HL-60 (cell line): ENCODE measurements around the gene GPLD1.
A peak's percentile ranks its signal among the peaks of the same experiment; 100 is the strongest.
"Not testable (repeated sequence)": the region's sequence is repeated elsewhere in the genome, so short reads cannot be mapped to it uniquely, and the experiment has no call there.

Source experiments
- DNase-seq, 2 experiments: peaks; one replicate each; pipeline ENCODE4 v3.0.0-alpha.2; 2010 to 2020; ENCODE audit warnings: low read depth in 1 of 2, low spot score in 1 of 2
- H3K27ac ChIP-seq: fragments of 250-450 bp; sonication (Bioruptor Pico); replicated peaks from 2 replicates; pipeline ENCODE4 v1.5.1; 2020; ENCODE audit warnings: mild to moderate bottlenecking, moderate library complexity
- H3K27me3 ChIP-seq: fragments of 250-450 bp; sonication (Bioruptor Pico); 2 replicates; pipeline ENCODE4 v1.5.1; 2021; ENCODE audit warnings: mild to moderate bottlenecking, moderate library complexity; ENCODE audit not compliant: insufficient read depth, poor library complexity, severe bottlenecking
- H3K4me3 ChIP-seq: replicated peaks from 2 replicates; pipeline ENCODE4 v1.5.1; 2011; ENCODE audit warnings: mild to moderate bottlenecking, control low read depth, low read length; ENCODE audit not compliant: insufficient read depth
- GABPA ChIP-seq: IDR thresholded peaks from 2 replicates; pipeline ENCODE4 v1.6.1; 2012; ENCODE audit warnings: low read depth
- POLR2AphosphoS5 ChIP-seq: IDR thresholded peaks from 2 replicates; pipeline ENCODE4 v1.6.1; 2012; ENCODE audit warnings: low read depth
- SPI1 ChIP-seq: IDR thresholded peaks from 2 replicates; pipeline ENCODE4 v1.6.1; 2012; ENCODE audit warnings: low read depth, mild to moderate bottlenecking, borderline replicate concordance
- TF ChIP-seq, protein P1 (sequence below): IDR thresholded peaks from one replicate; pipeline ENCODE4 v1.5.1; 2011; ENCODE audit warnings: low read length, control low read depth, inconsistent platforms; ENCODE audit not compliant: insufficient read depth
- TF ChIP-seq, protein P2 (sequence below): IDR thresholded peaks from 2 replicates; pipeline ENCODE4 v1.6.1; 2012; ENCODE audit warnings: low read depth; ENCODE audit not compliant: insufficient replicate concordance

The GPLD1 gene

DNA sequence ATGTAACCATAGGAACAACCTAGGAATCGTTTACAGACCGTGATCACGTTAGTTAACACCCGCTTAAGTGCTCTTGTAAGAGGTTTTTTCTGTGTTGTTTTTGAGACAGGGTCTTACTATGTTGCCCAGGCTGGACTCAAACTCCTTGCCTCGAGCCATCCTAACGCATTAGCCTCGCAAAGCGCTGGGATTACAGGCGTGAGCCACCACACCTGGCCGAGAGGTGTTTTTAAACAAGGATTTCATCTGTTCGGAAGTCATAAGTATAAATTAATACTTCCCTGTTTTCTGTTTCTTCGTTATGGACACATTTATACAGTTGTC is 85.9 kb downstream of the GPLD1 start:
- Histone ChIP-seq H3K4me3 (peak overlapping the region; percentile 81), H3K27ac (peak overlapping the region; percentile 84), H3K27me3 (no peaks in the 10 kb centered on the region)
- no peak for DNase-seq
- TF ChIP-seq POLR2AphosphoS5 (no peak), GABPA (no peak), SPI1 (no peak)
- TF ChIP-seq, protein P1, sequence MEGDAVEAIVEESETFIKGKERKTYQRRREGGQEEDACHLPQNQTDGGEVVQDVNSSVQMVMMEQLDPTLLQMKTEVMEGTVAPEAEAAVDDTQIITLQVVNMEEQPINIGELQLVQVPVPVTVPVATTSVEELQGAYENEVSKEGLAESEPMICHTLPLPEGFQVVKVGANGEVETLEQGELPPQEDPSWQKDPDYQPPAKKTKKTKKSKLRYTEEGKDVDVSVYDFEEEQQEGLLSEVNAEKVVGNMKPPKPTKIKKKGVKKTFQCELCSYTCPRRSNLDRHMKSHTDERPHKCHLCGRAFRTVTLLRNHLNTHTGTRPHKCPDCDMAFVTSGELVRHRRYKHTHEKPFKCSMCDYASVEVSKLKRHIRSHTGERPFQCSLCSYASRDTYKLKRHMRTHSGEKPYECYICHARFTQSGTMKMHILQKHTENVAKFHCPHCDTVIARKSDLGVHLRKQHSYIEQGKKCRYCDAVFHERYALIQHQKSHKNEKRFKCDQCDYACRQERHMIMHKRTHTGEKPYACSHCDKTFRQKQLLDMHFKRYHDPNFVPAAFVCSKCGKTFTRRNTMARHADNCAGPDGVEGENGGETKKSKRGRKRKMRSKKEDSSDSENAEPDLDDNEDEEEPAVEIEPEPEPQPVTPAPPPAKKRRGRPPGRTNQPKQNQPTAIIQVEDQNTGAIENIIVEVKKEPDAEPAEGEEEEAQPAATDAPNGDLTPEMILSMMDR, result no peak
- TF ChIP-seq, protein P2, sequence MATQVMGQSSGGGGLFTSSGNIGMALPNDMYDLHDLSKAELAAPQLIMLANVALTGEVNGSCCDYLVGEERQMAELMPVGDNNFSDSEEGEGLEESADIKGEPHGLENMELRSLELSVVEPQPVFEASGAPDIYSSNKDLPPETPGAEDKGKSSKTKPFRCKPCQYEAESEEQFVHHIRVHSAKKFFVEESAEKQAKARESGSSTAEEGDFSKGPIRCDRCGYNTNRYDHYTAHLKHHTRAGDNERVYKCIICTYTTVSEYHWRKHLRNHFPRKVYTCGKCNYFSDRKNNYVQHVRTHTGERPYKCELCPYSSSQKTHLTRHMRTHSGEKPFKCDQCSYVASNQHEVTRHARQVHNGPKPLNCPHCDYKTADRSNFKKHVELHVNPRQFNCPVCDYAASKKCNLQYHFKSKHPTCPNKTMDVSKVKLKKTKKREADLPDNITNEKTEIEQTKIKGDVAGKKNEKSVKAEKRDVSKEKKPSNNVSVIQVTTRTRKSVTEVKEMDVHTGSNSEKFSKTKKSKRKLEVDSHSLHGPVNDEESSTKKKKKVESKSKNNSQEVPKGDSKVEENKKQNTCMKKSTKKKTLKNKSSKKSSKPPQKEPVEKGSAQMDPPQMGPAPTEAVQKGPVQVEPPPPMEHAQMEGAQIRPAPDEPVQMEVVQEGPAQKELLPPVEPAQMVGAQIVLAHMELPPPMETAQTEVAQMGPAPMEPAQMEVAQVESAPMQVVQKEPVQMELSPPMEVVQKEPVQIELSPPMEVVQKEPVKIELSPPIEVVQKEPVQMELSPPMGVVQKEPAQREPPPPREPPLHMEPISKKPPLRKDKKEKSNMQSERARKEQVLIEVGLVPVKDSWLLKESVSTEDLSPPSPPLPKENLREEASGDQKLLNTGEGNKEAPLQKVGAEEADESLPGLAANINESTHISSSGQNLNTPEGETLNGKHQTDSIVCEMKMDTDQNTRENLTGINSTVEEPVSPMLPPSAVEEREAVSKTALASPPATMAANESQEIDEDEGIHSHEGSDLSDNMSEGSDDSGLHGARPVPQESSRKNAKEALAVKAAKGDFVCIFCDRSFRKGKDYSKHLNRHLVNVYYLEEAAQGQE, result no peak

DNA sequence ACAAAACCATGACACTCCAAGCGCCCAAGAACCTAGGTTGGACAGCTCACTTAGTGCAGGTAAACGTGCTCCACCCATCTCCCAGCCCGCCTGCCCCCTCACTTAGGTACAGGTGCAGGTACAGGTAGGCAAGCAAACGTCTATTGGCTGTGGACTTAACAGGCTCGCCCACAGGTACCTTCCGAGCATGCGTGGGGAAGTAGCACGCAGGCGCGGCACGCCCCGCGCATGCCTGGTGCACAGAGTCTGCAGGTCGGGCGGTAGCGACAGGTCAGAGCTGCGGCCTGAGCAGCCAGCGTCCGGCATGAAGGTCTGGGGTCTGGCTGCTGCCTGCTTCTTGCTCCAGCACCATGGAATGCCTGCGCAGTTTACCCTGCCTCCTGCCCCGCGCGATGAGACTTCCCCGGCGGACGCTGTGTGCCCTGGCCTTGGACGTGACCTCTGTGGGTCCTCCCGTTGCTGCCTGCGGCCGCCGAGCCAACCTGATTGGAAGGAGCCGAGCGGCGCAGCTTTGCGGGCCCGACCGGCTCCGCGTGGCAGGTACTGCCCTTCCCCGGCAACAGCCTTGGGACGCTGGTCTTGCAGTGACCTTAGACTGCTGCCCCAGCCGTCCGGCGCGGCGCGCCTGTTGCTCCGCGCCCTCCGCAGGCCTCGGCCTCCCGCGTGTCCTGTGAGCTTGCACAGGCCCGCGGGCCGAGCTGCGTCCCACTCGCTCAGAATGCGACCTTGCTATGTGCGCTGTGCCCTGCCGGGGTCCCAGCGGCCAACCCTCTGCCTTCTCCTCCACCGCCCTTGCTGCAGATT is 86.5 kb downstream of the GPLD1 start, which contains the start of gene MRS2:
Gene MRS2 (plus strand): TSS at position 240 of the 804 bp plus-strand sequence. CDS start 111 bp downstream, at position 351.
- Histone ChIP-seq H3K4me3 (peak within 1 kb of the TSS; percentile 81), H3K27me3 (no peaks in the 10 kb centered on the region), H3K27ac (peak within 1 kb of the TSS; percentile 84)
- TF ChIP-seq, protein P2, result peak; percentile 26
- TF ChIP-seq SPI1, result no peak
- TF ChIP-seq GABPA, result no peak
- TF ChIP-seq, protein P1, result no peak
- TF ChIP-seq POLR2AphosphoS5, result peak; percentile 74; the same call in 1 of the 2 replicates
- DNase-seq, result peak; percentile 55 to 83

DNA sequence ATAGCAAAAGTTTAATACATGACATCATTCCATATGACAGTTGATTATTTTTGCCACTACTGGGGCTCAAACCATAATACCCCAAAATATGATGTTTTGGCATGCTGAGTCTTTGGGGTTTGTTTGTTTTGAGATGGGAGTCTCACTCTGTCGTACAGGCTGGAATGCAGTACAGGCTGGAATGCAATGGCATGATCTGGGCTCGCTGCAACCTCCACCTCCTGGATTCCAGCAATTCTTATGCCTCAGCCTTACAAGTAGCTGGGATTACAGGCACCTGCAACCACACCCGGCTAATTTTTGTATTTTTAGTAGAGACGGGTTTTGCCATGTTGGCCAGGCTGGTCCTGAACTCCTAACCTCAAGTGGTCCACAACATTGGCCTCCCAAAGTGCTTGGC is 87.9 kb downstream of the GPLD1 start:
- TF ChIP-seq GABPA, result no peak
- TF ChIP-seq SPI1, result no peak
- TF ChIP-seq, protein P2, result no peak
- TF ChIP-seq POLR2AphosphoS5, result no peak
- TF ChIP-seq, protein P1, result no peak
- Histone ChIP-seq H3K4me3 (no peak overlapping the region), H3K27ac (no peak overlapping the region), H3K27me3 (no peaks in the 10 kb centered on the region)
- DNase-seq, result no peak

DNA sequence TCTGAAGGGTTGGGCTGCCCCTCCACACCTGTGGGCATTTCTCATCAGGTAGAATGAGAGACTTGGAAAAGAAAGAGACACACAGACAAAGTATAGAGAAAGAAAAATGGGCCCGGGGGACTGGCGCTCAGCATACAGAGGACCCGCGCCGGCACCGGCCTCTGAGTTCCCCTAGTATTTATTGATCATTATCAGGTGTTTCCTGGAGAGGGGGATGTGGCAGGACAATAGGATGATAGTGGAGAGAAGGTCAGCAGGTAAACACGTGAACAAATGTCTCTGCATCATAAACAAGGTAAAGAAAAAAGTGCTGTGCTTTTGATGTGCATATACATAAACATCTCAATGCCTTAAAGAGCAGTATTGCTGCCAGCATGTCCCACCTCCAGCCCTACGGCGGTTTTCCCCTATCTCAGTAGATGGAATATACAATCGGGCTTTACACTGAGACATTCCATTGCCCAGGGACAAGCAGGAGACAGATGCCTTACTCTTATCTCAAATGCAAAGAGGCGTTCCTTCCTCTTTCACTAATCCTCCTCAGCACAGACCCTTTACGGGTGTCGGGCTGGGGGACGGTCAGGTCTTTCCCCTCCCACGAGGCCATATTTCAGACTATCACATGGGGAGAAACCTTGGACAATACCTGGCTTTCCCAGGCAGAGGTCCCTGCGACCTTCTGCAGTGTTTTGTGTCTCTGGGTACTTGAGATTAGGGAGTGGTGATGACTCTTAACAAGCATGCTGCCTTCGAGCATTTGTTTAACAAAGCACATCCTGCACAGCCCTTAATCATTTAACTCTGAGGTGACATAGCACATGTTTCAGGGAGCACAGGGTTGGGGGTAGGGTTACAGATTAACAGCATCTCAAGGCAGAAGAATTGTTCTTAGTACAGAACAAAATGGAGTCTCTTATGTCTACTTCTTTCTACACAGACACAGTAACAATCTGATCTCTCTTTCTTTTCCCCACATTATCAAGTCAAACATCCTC is 89.0 kb downstream of the GPLD1 start:
- not testable (repeated sequence) for H3K27ac ChIP-seq, H3K27me3 ChIP-seq, H3K4me3 ChIP-seq, DNase-seq
